IPS DF 6.9 (cell line): ENCODE data around the gene UNC79.

Experiments
- DNase-seq: peaks from one replicate; pipeline ENCODE4 v3.0.0-alpha.2; 2013; ENCODE audit warnings: low read depth, low spot score
- H3K27ac ChIP-seq: one replicate; pipeline ENCODE4 v1.5.1; 2013; ENCODE audit warnings: low read length, control low read depth
- H3K27me3 ChIP-seq: 2 replicates; pipeline ENCODE4 v1.6.1; 2013; ENCODE audit warnings: mild to moderate bottlenecking, low read length; ENCODE audit not compliant: control insufficient read depth, insufficient read depth
- H3K36me3 ChIP-seq: 2 replicates; pipeline ENCODE4 v1.6.1; 2013; ENCODE audit warnings: low read length; ENCODE audit not compliant: control insufficient read depth, insufficient read depth
- H3K4me1 ChIP-seq: 2 replicates; pipeline ENCODE4 v1.6.1; 2013; ENCODE audit warnings: low read length; ENCODE audit not compliant: control insufficient read depth, insufficient read depth
- H3K4me3 ChIP-seq: 2 replicates; pipeline ENCODE4 v1.5.1; 2013; ENCODE audit warnings: mild to moderate bottlenecking, low read length
- H3K9me3 ChIP-seq: 2 replicates; pipeline ENCODE4 v1.6.1; 2013; ENCODE audit warnings: low read length, inconsistent platforms; ENCODE audit not compliant: control insufficient read depth, insufficient read depth
- WGBS: extraction: QIAGEN DNeasy Blood & Tissue Kit; methylation state at CpG from one replicate; pipeline ENCODE4 v1.1.7; 2013; ENCODE audit warnings: mixed read lengths, missing lambda C conversion rate; ENCODE audit not compliant: insufficient read length, insufficient coverage; 5-methylcytosine and 5-hydroxymethylcytosine counted together

Gene UNC79

DNA sequence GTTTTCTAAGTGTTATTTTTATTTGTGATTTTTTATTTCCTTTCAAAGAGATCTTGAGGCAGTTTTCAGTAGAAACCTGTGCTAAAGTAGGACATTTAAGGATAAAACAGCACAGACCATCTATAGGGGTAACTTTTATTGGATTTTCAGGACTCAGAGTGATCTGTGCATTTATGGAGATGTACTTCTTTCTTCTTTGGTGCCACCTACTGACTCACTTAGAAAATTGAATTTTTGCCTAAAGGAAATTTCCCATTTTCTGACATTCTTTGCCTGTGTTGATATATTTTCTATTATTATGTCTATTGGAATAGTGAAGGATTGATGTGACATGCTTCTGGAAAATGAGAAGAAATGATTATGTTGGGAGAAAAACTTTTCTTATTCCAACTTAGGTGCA lies 113.0 kb downstream of the UNC79 start:
- Histone ChIP-seq H3K27me3 (no peaks in the 10 kb centered on the region), H3K9me3 (no peaks in the 10 kb centered on the region), H3K4me1 (no peaks in the 10 kb centered on the region), H3K36me3 (no peaks in the 10 kb centered on the region), H3K4me3 (no peak overlapping the region), H3K27ac (no peak overlapping the region)
- DNase-seq: no peak

DNA sequence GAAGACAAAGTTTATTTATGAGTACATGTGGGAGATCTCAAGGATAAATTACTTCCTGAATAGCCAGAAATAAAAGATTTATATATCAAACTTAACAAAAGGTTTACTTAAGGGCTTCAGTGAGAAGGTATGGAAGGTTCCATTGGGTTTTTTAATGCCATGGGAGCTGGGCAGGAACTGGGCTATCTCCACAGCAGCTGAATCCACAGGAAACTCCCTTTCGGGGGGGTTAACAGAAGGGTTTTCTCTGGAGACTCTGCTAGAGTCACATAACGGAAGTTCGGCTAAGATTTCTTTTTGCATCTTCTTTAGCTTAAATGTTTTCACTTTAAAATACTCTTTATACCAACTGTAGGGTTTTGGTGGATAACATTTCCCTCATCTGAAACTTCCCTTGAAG lies 113.5 kb downstream of the UNC79 start:
- Histone ChIP-seq H3K9me3 (no peaks in the 10 kb centered on the region), H3K4me1 (no peaks in the 10 kb centered on the region), H3K36me3 (no peaks in the 10 kb centered on the region), H3K27ac (no peak overlapping the region), H3K4me3 (no peak overlapping the region), H3K27me3 (no peaks in the 10 kb centered on the region)
- no peak for DNase-seq
- WGBS: no CpG with 5 or more reads among the region's 3 CpGs

DNA sequence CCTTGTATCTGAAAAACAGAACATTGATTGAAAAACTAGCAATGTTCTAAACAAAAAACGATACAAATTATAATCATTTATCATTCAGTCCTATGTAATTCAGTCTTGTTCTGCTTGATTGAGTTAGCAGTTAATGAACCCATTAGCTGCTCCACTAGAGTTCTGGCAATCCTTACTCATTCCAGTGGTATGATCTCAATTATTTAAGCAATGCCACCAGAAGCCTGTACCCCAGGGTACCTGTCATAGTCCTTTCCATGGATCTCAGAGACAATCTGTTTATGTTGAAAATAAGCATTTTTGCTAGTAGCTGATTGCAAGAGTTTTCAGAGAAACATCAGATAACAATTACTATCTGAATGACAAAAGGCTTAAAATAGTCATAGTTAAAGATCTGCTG lies 115.9 kb downstream of the UNC79 start:
- H3K27ac ChIP-seq: no peak overlapping the region
- no CpG with 5 or more reads among the region's 1 CpG for WGBS
- no peaks in the 10 kb centered on the region for H3K4me1 ChIP-seq
- H3K36me3 ChIP-seq: no peaks in the 10 kb centered on the region
- H3K9me3 ChIP-seq: no peaks in the 10 kb centered on the region
- no peaks in the 10 kb centered on the region for H3K27me3 ChIP-seq
- no peak for DNase-seq
- no peak overlapping the region for H3K4me3 ChIP-seq

DNA sequence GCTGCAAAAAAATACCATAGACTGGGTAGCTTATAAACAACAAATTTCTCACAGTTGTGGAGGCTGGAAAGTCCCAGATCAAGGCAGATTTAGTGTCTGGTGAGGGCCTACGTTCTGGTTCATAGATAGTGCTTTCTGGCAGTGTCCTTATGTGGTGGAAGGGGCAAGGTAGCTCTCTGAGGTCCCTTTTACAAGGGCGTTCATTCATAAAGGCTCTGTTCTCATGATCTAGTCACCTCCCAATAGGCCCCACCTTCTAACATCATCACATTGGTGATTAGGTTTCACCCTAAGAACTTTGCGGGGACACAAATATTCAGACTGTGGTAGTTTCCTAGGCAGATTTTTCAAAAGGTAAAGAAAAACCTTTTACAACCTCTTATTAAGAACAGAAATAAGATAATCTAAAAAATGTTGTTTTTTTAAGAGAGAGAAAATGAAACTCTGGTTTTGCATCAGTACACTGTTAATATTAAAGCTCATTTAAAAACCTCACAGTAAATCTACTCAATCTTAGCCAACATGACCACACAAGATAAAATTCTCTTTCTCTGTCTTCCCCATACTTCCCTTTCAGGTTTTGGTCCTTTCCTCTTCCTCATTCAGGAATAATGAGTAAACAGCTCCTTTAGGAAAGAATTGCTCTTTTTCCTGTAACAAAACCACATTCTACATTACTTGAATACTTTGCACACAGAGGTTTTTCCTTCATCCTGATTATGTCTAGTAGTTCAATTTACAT lies 117.5 kb downstream of the UNC79 start:
- no peak overlapping the region for H3K4me3 ChIP-seq
- no peak overlapping the region for H3K27ac ChIP-seq
- no peaks in the 10 kb centered on the region for H3K27me3 ChIP-seq
- no peaks in the 10 kb centered on the region for H3K4me1 ChIP-seq
- DNase-seq: no peak
- H3K36me3 ChIP-seq: no peaks in the 10 kb centered on the region
- no peaks in the 10 kb centered on the region for H3K9me3 ChIP-seq
- WGBS: no CpG with 5 or more reads among the region's 3 CpGs

DNA sequence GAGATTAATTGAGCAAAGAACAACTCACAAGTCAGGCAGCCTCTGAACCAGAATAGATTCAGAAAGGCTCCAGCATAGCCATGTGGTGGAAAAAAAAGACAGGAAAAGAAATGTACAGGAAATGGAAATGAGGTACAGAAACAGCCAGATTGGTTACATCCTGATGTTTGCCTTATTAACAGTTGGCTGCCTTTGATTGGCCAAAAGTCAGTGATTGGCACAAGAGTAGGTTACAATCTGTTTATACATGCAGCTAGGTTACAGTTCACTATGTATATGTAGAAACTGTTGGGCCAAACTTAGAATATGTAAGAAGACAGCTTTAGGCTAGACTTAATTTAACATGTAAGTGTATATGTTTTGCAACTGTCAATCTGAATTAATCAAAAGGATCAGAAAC lies 118.9 kb downstream of the UNC79 start:
- Histone ChIP-seq H3K4me1 (no peaks in the 10 kb centered on the region), H3K4me3 (no peak overlapping the region), H3K36me3 (no peaks in the 10 kb centered on the region), H3K27me3 (no peaks in the 10 kb centered on the region), H3K27ac (no peak overlapping the region), H3K9me3 (no peaks in the 10 kb centered on the region)
- no peak for DNase-seq

DNA sequence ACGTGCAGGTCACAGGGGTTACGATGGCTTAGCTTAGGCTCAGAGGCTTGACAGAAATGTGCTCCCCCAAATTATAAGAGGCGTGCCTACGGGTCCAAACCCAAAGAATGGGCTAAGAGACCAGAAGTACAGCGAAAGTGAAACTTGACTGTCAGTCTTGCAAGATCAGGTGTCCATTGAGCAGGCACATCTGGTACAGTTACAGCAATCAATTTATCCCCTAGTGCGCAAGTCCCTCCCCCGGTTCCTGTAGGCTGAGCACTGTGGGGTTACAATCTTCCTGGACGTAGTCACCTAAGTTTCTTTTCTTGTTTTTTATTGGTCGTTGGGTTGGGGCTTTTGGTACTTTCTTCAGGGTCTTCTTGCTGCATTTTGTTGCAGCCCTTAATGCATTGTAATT lies 134.2 kb downstream of the UNC79 start:
- H3K4me3 ChIP-seq: no peak overlapping the region
- no peaks in the 10 kb centered on the region for H3K27me3 ChIP-seq
- H3K9me3 ChIP-seq: no peaks in the 10 kb centered on the region
- no CpG with 5 or more reads among the region's 9 CpGs for WGBS
- peaks cover 2% of the 10 kb centered on the region; the same call in 1 of the 2 replicates for H3K4me1 ChIP-seq
- no peak overlapping the region for H3K27ac ChIP-seq
- no peaks in the 10 kb centered on the region for H3K36me3 ChIP-seq
- DNase-seq: no peak

DNA sequence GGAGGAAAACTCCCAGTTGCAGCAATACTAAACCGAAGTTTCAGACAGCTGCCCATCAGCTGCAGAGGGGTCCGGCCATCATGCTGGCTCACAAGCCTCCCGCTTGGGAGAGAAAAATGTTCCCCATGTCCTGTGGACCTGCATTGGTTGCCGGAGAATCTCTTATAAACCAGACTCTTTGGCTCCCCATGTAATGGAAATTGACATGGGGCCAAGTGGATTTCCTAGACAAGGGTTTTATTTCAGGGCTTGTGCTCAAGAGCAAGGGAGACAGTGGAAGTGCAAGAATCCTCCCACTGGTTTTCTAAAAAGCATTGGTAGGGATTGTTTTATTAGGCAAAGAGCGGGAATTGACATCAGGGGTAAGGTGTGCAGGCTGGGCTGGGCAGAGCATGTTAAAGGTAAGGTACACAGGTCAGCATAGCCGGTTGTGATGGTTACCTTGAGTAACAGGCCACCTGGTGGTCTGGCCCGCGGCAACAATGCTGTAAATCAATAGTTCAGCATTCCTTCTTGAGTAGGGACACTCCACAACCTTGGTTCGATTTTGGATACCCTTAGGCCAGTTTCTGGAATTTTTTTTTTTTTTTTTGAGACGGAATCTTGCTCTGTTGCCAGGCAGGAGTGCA lies 135.4 kb downstream of the UNC79 start:
- Histone ChIP-seq H3K4me1 (peaks cover 2% of the 10 kb centered on the region; the same call in 1 of the 2 replicates), H3K36me3 (no peaks in the 10 kb centered on the region), H3K4me3 (no peak overlapping the region), H3K27me3 (no peaks in the 10 kb centered on the region), H3K27ac (no peak overlapping the region), H3K9me3 (no peaks in the 10 kb centered on the region)
- no CpG with 5 or more reads among the region's 10 CpGs for WGBS
- DNase-seq: no peak

DNA sequence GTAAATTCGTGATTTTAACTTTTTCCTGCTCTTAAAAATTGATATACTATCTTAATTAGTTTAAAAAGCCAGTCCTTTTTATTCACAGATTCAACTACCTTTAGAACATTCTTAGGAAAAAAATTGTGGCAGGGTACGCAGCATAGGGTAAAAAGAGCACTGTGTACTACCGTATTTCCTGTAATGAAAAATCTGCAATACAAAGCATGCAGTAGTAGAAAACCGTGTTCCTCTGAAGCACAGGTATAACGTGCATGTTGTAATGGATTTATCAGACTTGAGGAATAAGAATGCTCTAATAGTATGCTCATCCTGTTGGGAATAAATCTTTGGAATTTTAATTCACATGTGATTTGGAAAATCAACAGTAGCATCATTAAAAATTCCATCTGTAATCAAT lies 140.5 kb downstream of the UNC79 start:
- Histone ChIP-seq H3K27me3 (no peaks in the 10 kb centered on the region), H3K4me3 (no peak overlapping the region), H3K27ac (no peak overlapping the region), H3K9me3 (no peaks in the 10 kb centered on the region), H3K4me1 (peaks cover 2% of the 10 kb centered on the region; the same call in 1 of the 2 replicates), H3K36me3 (no peaks in the 10 kb centered on the region)
- no peak for DNase-seq
- WGBS: no CpG with 5 or more reads among the region's 5 CpGs

DNA sequence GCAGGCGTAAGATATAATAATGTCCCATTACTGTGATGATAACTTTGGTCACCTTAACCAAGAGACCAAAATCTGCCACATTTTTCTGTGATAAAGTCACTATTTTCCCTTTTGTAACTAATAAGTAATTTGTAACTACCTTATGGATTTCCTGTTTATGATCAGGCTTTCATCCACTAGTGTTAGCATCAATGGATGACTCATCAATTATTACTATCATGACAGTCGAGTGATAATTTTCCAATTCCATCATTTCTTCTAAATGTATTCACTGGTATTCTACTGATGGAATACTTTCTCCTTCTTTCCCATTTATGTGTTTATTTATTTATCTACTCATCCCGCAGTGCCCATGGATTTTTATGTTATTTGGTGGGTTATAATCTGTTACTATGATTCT lies 148.4 kb downstream of the UNC79 start:
- no peak overlapping the region for H3K4me3 ChIP-seq
- no peak overlapping the region for H3K27ac ChIP-seq
- no peaks in the 10 kb centered on the region for H3K4me1 ChIP-seq
- no peak for DNase-seq
- no peaks in the 10 kb centered on the region for H3K36me3 ChIP-seq
- H3K27me3 ChIP-seq: no peaks in the 10 kb centered on the region
- WGBS: no CpG with 5 or more reads among the region's 3 CpGs
- H3K9me3 ChIP-seq: no peaks in the 10 kb centered on the region

DNA sequence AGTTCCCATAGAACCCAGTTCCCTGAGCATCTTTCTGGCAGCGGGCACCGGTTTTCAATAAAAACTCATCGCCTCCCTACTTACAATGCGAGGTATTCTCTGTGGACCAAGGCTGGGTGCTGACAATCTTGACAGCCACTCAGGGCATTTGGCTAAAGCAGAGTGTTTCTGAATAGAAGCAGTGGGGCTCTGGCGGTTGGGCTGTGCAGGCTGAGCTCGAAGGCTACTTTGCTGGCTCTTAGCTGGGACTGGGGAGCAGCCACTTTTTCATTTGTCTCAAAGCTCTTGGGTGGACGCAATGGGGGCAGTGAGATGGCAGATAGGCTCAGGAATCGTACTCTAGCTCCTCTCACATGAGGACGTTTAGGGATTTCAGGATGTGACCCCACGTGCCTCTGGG lies 151.8 kb downstream of the UNC79 start:
- no peaks in the 10 kb centered on the region for H3K4me1 ChIP-seq
- no peaks in the 10 kb centered on the region for H3K27me3 ChIP-seq
- no peaks in the 10 kb centered on the region for H3K9me3 ChIP-seq
- DNase-seq: no peak
- no peak overlapping the region for H3K27ac ChIP-seq
- WGBS: no CpG with 5 or more reads among the region's 10 CpGs
- H3K4me3 ChIP-seq: no peak overlapping the region
- no peaks in the 10 kb centered on the region for H3K36me3 ChIP-seq

DNA sequence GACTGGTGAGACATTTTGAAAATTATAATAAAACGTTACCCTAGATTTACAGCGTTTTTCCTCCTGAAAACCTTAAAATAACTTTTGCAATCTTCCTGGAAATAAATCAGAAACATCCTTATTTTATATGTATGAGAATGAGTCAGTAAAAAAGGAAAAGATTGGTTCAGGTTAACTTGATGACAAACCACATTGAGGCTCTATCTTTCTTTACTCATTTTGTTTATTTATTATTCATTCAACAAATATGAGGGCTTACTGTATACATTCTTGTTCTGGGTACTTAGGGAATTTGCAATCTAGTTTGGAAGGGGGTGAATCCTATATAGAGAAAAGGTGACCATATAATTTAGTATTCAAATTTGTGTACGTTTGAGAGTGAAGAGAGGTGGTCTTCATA lies 156.6 kb downstream of the UNC79 start:
- Histone ChIP-seq H3K9me3 (no peaks in the 10 kb centered on the region), H3K27me3 (no peaks in the 10 kb centered on the region), H3K27ac (no peak overlapping the region), H3K4me1 (no peaks in the 10 kb centered on the region; the same call in 1 of the 2 replicates), H3K36me3 (no peaks in the 10 kb centered on the region), H3K4me3 (no peak overlapping the region)
- WGBS: no CpG with 5 or more reads among the region's 3 CpGs
- DNase-seq: no peak
